Naive thymus-derived CD4-positive, alpha-beta T cell (primary cell): ENCODE results near the gene TMEM213. TPM values are rescaled to one million over a fixed set of nuclear protein-coding genes. Genes with fewer than 3 reads are reported as not detected.
A peak's percentile ranks its signal among the peaks of the same experiment; 100 is the strongest.

Experiments used
- ATAC-seq: fragments of 150-1000 bp; cut with Tn5 transposase; 2 replicates; pipeline ENCODE4 v1.10.0; 2021; ENCODE audit warnings: mild to moderate bottlenecking, moderate library complexity
- CTCF ChIA-PET: fragments of 350-600 bp; sonication (Branson Sonifier 250); formaldehyde crosslinking; loops from one replicate; lab custom pipeline; 2021; ENCODE audit warnings: antibody characterized with exemption; lab: Charles Lee
- POLR2A ChIA-PET: fragments of 350-600 bp; sonication (Branson Sonifier 250); formaldehyde crosslinking; loops from one replicate; lab custom pipeline; 2021; ENCODE audit warnings: antibody characterized with exemption, inconsistent platforms; lab: Charles Lee
- DNase-seq, 9 donors: peaks; one replicate each; pipeline versions ENCODE4 v3.0.0 to v3.0.0-alpha.2; 2020 to 2022; ENCODE audit warnings: mixed read lengths in 1 of 9
- H3K27ac ChIP-seq: one replicate; pipeline ENCODE4 v1.7.0; 2013; ENCODE audit warnings: mild to moderate bottlenecking, low read depth, low read length, moderate library complexity
- H3K27me3 ChIP-seq, 2 donors: one replicate each; pipeline ENCODE4 v1.7.0; 2013; ENCODE audit warnings: low read length in 2 of 2, mild to moderate bottlenecking in 2 of 2, moderate library complexity in 2 of 2; ENCODE audit not compliant: control insufficient read depth in 2 of 2, insufficient read depth in 2 of 2
- H3K36me3 ChIP-seq, 3 experiments: 1 replicate in 2 of 3; 2 replicates in 1 of 3; pipeline ENCODE4 v1.7.0; 2013; ENCODE audit warnings: low read length in 3 of 3, mild to moderate bottlenecking in 3 of 3, moderate library complexity in 1 of 3; ENCODE audit not compliant: insufficient read depth in 3 of 3, control insufficient read depth in 2 of 3
- H3K4me1 ChIP-seq, 2 donors: one replicate each; pipeline ENCODE4 v1.7.0; 2013; ENCODE audit warnings: low read length in 2 of 2, mild to moderate bottlenecking in 2 of 2, moderate library complexity in 1 of 2; ENCODE audit not compliant: control insufficient read depth in 2 of 2, insufficient read depth in 2 of 2
- H3K4me3 ChIP-seq: 2 replicates; pipeline ENCODE4 v1.7.0; 2013; ENCODE audit warnings: mild to moderate bottlenecking, low read length
- H3K9me3 ChIP-seq, 3 experiments: 1 replicate in 2 of 3; 2 replicates in 1 of 3; pipeline ENCODE4 v1.7.0; 2013; ENCODE audit warnings: low read length in 3 of 3; ENCODE audit not compliant: control insufficient read depth in 2 of 3
- H3K27ac Mint-ChIP-seq, 9 donors: one replicate each; pipeline ENCODE4 v1.8.0; 2020 to 2022; ENCODE audit warnings: mixed read lengths in 9 of 9, mild to moderate bottlenecking in 8 of 9, moderate library complexity in 5 of 9, inconsistent platforms in 2 of 9
- H3K27me3 Mint-ChIP-seq, 5 donors: one replicate each; pipeline ENCODE4 v1.8.0; 2021 to 2022; ENCODE audit warnings: mixed read lengths in 5 of 5, mild to moderate bottlenecking in 1 of 5
- H3K36me3 Mint-ChIP-seq, 5 donors: one replicate each; pipeline ENCODE4 v1.8.0; 2020 to 2022; ENCODE audit warnings: mixed read lengths in 5 of 5, mild to moderate bottlenecking in 3 of 5, inconsistent platforms in 1 of 5
- H3K4me1 Mint-ChIP-seq, 7 donors: one replicate each; pipeline ENCODE4 v1.8.0; 2020 to 2022; ENCODE audit warnings: mixed read lengths in 7 of 7, mild to moderate bottlenecking in 3 of 7, inconsistent platforms in 1 of 7
- H3K4me3 Mint-ChIP-seq, 10 donors: one replicate each; pipeline ENCODE4 v1.8.0; 2020 to 2022; ENCODE audit warnings: mild to moderate bottlenecking in 10 of 10, mixed read lengths in 10 of 10, moderate library complexity in 6 of 10, inconsistent platforms in 2 of 10
- H3K9me3 Mint-ChIP-seq, 11 donors: one replicate each; pipeline ENCODE4 v1.8.0; 2020 to 2022; ENCODE audit warnings: mixed read lengths in 11 of 11, mild to moderate bottlenecking in 4 of 11, inconsistent platforms in 1 of 11, moderate library complexity in 1 of 11
- intact Hi-C, 2 donors: fragments of 100-400 bp; cut with micrococcal nuclease; formaldehyde crosslinking; loops; one replicate each; pipeline ENCODE4 v1.15.1; 2023
- polyA plus RNA-seq, 2 donors: library from polyadenylated mRNA; unstranded; fragments of 300-500 nt; fragmentation: Illumina TruSeq; gene quantifications; one replicate each; pipeline ENCODE4 v1.2.3, GENCODE V29; 2021
- total RNA-seq, 6 experiments: library from RNA in 5 of 6; stranded (reverse) in 5 of 6; gene quantifications; 1 replicate in 5 of 6; 2 replicates in 1 of 6; pipeline ENCODE4 v1.2.3 and lab custom pipeline; 2021 to 2026

The TMEM213 gene
- total and polyA plus RNA-seq, 7 experiments from 2014 or later: 1.3 TPM; not detected in 6

GRCh38 chr7:138849701-138850100 lies 51.9 kb downstream of the TMEM213 start:
- ChIA-PET POLR2A (no interaction called here), CTCF (no interaction called here)
- DNase-seq (no peak), ATAC-seq (no peak)
- Histone ChIP-seq H3K36me3 (no peaks in the 10 kb centered on the region), H3K9me3 (no peaks in the 10 kb centered on the region), H3K27me3 (no peaks in the 10 kb centered on the region), H3K4me3 (no peak overlapping the region), H3K4me1 (no peaks in the 10 kb centered on the region), H3K27ac (no peak overlapping the region)
- peaks cover 0 to 4% (median 0%) of the 10 kb centered on the region in 5 donors for H3K36me3 Mint-ChIP-seq
- peaks cover 0 to 1% (median 0%) of the 10 kb centered on the region in 7 donors for H3K4me1 Mint-ChIP-seq
- intact Hi-C loops: no loop called here
- H3K4me3 Mint-ChIP-seq: no peak overlapping the region
- no peak overlapping the region for H3K27ac Mint-ChIP-seq
- peaks cover 0 to 4% (median 0%) of the 10 kb centered on the region in 11 donors for H3K9me3 Mint-ChIP-seq
- H3K27me3 Mint-ChIP-seq: peaks cover 0 to 34% (median 0%) of the 10 kb centered on the region in 5 donors

- Histone ChIP-seq H3K4me1 (no peaks in the 10 kb centered on the region), H3K27me3 (no peaks in the 10 kb centered on the region), H3K36me3 (no peaks in the 10 kb centered on the region), H3K9me3 (no peaks in the 10 kb centered on the region), H3K27ac (no peak overlapping the region), H3K4me3 (no peak overlapping the region)
- no peak for DNase-seq
- peaks cover 0 to 14% (median 4%) of the 10 kb centered on the region in 11 donors for H3K9me3 Mint-ChIP-seq
- CTCF ChIA-PET: interaction anchor here (0.6 kb wide), 1 partner anchor 271 kb away, joined by 5 read pairs; no protein-coding TSS in a partner anchor
- peaks cover 0 to 1% (median 0%) of the 10 kb centered on the region in 7 donors for H3K4me1 Mint-ChIP-seq
- POLR2A ChIA-PET: interaction anchor here (1.3 kb wide), 1 partner anchor 16 kb away, joined by 3 read pairs; no protein-coding TSS in a partner anchor
- H3K27me3 Mint-ChIP-seq: peaks cover 0 to 28% (median 0%) of the 10 kb centered on the region in 5 donors
- no peak for ATAC-seq
- H3K36me3 Mint-ChIP-seq: peaks cover 0 to 12% (median 8%) of the 10 kb centered on the region in 5 donors
- peak overlapping the region in 1 of 9 donors; percentile 12 for H3K27ac Mint-ChIP-seq
- no peak overlapping the region for H3K4me3 Mint-ChIP-seq
- intact Hi-C loops: no loop called here
Measured at GRCh38 chr7:138852469-138852868, 54.7 kb downstream of the TMEM213 start.

- no peaks in the 10 kb centered on the region for H3K4me1 ChIP-seq
- ATAC-seq (no peak), DNase-seq (no peak)
- CTCF ChIA-PET: no interaction called here
- intact Hi-C loops: no loop called here
- no peak overlapping the region for H3K4me3 ChIP-seq
- H3K27me3 ChIP-seq: no peaks in the 10 kb centered on the region
- H3K36me3 Mint-ChIP-seq: peaks cover 0 to 18% (median 13%) of the 10 kb centered on the region in 5 donors
- no peak overlapping the region for H3K4me3 Mint-ChIP-seq
- H3K27me3 Mint-ChIP-seq: peaks cover 0 to 21% (median 0%) of the 10 kb centered on the region in 5 donors
- H3K36me3 ChIP-seq: no peaks in the 10 kb centered on the region
- no peak overlapping the region for H3K27ac ChIP-seq
- no peak overlapping the region for H3K27ac Mint-ChIP-seq
- H3K4me1 Mint-ChIP-seq: peaks cover 0 to 1% (median 0%) of the 10 kb centered on the region in 7 donors
- H3K9me3 Mint-ChIP-seq: peaks cover 2 to 23% (median 9%) of the 10 kb centered on the region in 11 donors
- POLR2A ChIA-PET: no interaction called here
- H3K9me3 ChIP-seq: no peaks in the 10 kb centered on the region
Measured at GRCh38 chr7:138853448-138853847, 55.7 kb downstream of the TMEM213 start.

GRCh38 chr7:138854115-138854645 lies 56.4 kb downstream of the TMEM213 start:
- H3K27me3 ChIP-seq: no peaks in the 10 kb centered on the region
- no peak for DNase-seq
- ChIA-PET POLR2A (no interaction called here), CTCF (no interaction called here)
- H3K9me3 Mint-ChIP-seq: peaks cover 3 to 24% (median 9%) of the 10 kb centered on the region in 11 donors
- peak overlapping the region in 1 of 9 donors; percentile 15 for H3K27ac Mint-ChIP-seq
- no peaks in the 10 kb centered on the region for H3K9me3 ChIP-seq
- no peak overlapping the region for H3K4me3 ChIP-seq
- no peak for ATAC-seq
- H3K36me3 Mint-ChIP-seq: peaks cover 0 to 21% (median 13%) of the 10 kb centered on the region in 5 donors
- H3K27ac ChIP-seq: no peak overlapping the region
- H3K4me1 ChIP-seq: no peaks in the 10 kb centered on the region
- H3K4me3 Mint-ChIP-seq: no peak overlapping the region
- peaks cover 0 to 15% (median 0%) of the 10 kb centered on the region in 5 donors for H3K27me3 Mint-ChIP-seq
- no peaks in the 10 kb centered on the region for H3K36me3 ChIP-seq
- H3K4me1 Mint-ChIP-seq: peaks cover 0 to 1% (median 0%) of the 10 kb centered on the region in 7 donors
- intact Hi-C loops: no loop called here

- POLR2A ChIA-PET: no interaction called here
- Mint-ChIP-seq H3K9me3 (peaks cover 3 to 27% (median 9%) of the 10 kb centered on the region in 11 donors), H3K4me3 (no peak overlapping the region), H3K4me1 (no peaks in the 10 kb centered on the region), H3K27me3 (peaks cover 0 to 6% (median 0%) of the 10 kb centered on the region in 5 donors), H3K27ac (no peak overlapping the region), H3K36me3 (peaks cover 0 to 17% (median 13%) of the 10 kb centered on the region in 5 donors)
- ATAC-seq: no peak
- no peaks in the 10 kb centered on the region for H3K9me3 ChIP-seq
- no peaks in the 10 kb centered on the region for H3K4me1 ChIP-seq
- CTCF ChIA-PET: no interaction called here
- intact Hi-C loops: no loop called here
- DNase-seq: no peak
- H3K36me3 ChIP-seq: no peaks in the 10 kb centered on the region
- no peak overlapping the region for H3K4me3 ChIP-seq
- no peak overlapping the region for H3K27ac ChIP-seq
- no peaks in the 10 kb centered on the region for H3K27me3 ChIP-seq
Measured at GRCh38 chr7:138857728-138858127, 59.9 kb downstream of the TMEM213 start.

- ATAC-seq: no peak
- H3K27ac Mint-ChIP-seq: no peak overlapping the region
- H3K36me3 Mint-ChIP-seq: peaks cover 0 to 17% (median 13%) of the 10 kb centered on the region in 5 donors
- H3K4me1 Mint-ChIP-seq: peaks cover 0 to 18% (median 7%) of the 10 kb centered on the region in 7 donors
- ChIA-PET CTCF (interaction anchor here (0.6 kb wide), 1 partner anchor 150 kb away, joined by 3 read pairs; no protein-coding TSS in a partner anchor), POLR2A (no interaction called here)
- Histone ChIP-seq H3K27me3 (no peaks in the 10 kb centered on the region), H3K9me3 (no peaks in the 10 kb centered on the region), H3K4me3 (no peak overlapping the region), H3K27ac (no peak overlapping the region), H3K36me3 (no peaks in the 10 kb centered on the region), H3K4me1 (no peaks in the 10 kb centered on the region)
- H3K9me3 Mint-ChIP-seq: peaks cover 3 to 26% (median 9%) of the 10 kb centered on the region in 11 donors
- intact Hi-C loops: no loop called here
- DNase-seq: no peak
- no peak overlapping the region for H3K4me3 Mint-ChIP-seq
- peaks cover 0 to 6% (median 0%) of the 10 kb centered on the region in 5 donors for H3K27me3 Mint-ChIP-seq
Measured at GRCh38 chr7:138861051-138861450, 63.3 kb downstream of the TMEM213 start.
